Parathyroid adenoma (tissue), 2 donors: ENCODE measurements around the gene TGFBR3.

ENCODE experiments used
- H2AFZ ChIP-seq: fragments of 300-600 bp; sonication (generic); one replicate; pipeline ENCODE4 v1.7.0; 2017; ENCODE audit warnings: antibody characterized with exemption, mild to moderate bottlenecking
- H3K27ac ChIP-seq: fragments of 300-600 bp; sonication (generic); one replicate; pipeline ENCODE4 v1.7.0; 2017
- H3K27me3 ChIP-seq: fragments of 300-600 bp; sonication (generic); one replicate; pipeline ENCODE4 v1.7.0; 2017; ENCODE audit warnings: low read length; ENCODE audit not compliant: control insufficient read depth, insufficient read depth
- H3K36me3 ChIP-seq: fragments of 300-600 bp; sonication (generic); one replicate; pipeline ENCODE4 v1.7.0; 2017; ENCODE audit warnings: low read length; ENCODE audit not compliant: control insufficient read depth, insufficient read depth
- H3K4me1 ChIP-seq: fragments of 300-600 bp; sonication (generic); one replicate; pipeline ENCODE4 v1.7.0; 2017; ENCODE audit warnings: control low read depth
- H3K4me2 ChIP-seq: fragments of 300-600 bp; sonication (generic); one replicate; pipeline ENCODE4 v1.7.0; 2017; ENCODE audit warnings: low read length
- H3K4me3 ChIP-seq: fragments of 300-600 bp; sonication (generic); one replicate; pipeline ENCODE4 v1.7.0; 2017; ENCODE audit warnings: low read depth, low read length
- H3K79me2 ChIP-seq: fragments of 300-600 bp; sonication (generic); one replicate; pipeline ENCODE4 v1.7.0; 2017; ENCODE audit warnings: control low read depth
- H3K9ac ChIP-seq: fragments of 300-600 bp; sonication (generic); one replicate; pipeline ENCODE4 v1.7.0; 2017; ENCODE audit warnings: mild to moderate bottlenecking
- H3K9me3 ChIP-seq: fragments of 300-600 bp; sonication (generic); one replicate; pipeline ENCODE4 v1.7.0; 2017; ENCODE audit warnings: low read length; ENCODE audit not compliant: control insufficient read depth
- TF ChIP-seq, protein P1 (sequence below): fragments of 300-600 bp; sonication (generic); IDR thresholded peaks from one replicate; pipeline ENCODE4 v1.7.0; 2017; ENCODE audit warnings: antibody characterized with exemption, mild to moderate bottlenecking
- donor health status: primary hyperparathyroidism.

The TGFBR3 gene

DNA sequence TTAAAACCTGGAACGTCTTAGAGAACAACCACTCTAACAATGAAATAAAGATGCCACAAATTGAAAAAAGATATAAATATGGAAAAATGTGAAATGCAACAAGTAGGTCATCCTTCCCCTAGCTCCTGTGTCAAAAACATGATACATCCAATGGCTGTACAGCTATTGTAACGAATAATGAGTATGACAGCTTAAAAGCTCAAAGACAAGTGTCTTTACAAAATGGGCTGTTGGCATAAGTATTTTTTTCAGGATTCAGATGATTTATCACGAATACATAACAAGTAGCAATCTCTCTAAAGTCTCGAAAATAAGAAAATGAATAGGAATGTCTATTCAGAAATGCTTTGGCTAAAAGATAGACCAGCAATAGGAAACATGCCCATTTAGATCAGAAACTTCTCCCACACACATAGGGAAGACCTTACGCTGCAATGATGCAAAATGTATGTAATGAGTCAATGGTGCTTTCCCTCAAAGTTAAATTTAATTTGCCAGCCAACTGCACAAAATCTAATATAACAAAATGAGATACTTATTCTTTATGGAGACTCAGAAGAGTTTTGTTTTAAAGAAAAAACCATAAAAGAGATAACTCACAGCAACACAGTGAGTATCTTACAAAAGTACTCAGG, 8.3 kb downstream of the TGFBR3 start:
- Histone ChIP-seq H3K4me3 (no peak overlapping the region), H2AFZ (no peak overlapping the region), H3K36me3 (no peaks in the 10 kb centered on the region), H3K9ac (no peak overlapping the region), H3K27me3 (no peaks in the 10 kb centered on the region), H3K4me2 (no peak overlapping the region), H3K9me3 (no peaks in the 10 kb centered on the region), H3K79me2 (peaks cover 6% of the 10 kb centered on the region), H3K4me1 (no peaks in the 10 kb centered on the region), H3K27ac (no peak overlapping the region)
- TF ChIP-seq, protein P1, sequence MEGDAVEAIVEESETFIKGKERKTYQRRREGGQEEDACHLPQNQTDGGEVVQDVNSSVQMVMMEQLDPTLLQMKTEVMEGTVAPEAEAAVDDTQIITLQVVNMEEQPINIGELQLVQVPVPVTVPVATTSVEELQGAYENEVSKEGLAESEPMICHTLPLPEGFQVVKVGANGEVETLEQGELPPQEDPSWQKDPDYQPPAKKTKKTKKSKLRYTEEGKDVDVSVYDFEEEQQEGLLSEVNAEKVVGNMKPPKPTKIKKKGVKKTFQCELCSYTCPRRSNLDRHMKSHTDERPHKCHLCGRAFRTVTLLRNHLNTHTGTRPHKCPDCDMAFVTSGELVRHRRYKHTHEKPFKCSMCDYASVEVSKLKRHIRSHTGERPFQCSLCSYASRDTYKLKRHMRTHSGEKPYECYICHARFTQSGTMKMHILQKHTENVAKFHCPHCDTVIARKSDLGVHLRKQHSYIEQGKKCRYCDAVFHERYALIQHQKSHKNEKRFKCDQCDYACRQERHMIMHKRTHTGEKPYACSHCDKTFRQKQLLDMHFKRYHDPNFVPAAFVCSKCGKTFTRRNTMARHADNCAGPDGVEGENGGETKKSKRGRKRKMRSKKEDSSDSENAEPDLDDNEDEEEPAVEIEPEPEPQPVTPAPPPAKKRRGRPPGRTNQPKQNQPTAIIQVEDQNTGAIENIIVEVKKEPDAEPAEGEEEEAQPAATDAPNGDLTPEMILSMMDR = no peak

DNA sequence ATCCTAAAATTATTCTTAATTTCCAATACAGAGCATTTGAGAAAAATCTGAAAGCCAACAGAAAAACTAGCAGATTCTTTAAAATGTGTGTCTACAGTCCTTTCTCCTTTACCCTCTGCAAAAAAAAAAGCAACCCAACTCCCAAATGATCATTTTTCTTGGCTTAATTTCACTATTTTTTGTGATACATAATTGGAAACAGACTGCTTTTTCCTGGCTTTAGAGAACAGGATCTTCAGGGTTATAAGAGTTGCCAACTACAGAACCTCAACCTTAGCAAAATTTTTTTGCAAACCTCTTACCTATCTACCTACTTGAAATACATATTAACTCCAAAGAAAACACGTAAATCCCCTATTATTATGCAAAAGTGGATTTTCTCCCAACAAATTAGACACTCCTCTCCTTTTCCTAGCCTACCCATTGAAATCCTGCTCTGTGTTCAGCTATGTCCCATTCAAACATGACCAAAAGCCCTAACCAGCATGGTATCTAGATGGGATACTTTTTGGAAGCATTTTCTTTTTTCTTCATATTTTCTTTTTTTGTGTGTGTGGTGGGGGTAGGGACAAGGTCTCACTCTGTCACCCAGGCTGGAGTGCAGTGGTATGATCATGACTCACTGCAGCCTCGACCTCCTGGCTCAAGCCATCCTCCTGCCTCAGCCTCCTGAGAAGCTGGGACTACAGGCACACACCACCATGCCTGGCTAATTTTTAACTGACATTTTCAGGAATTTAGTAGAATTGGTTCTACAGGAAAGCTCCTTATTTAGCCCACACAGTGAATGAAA, 9.0 kb downstream of the TGFBR3 start:
- Histone ChIP-seq H3K36me3 (no peaks in the 10 kb centered on the region), H3K9me3 (no peaks in the 10 kb centered on the region), H3K27ac (no peak overlapping the region), H2AFZ (no peak overlapping the region), H3K79me2 (peaks cover 6% of the 10 kb centered on the region), H3K4me3 (no peak overlapping the region), H3K4me1 (no peaks in the 10 kb centered on the region), H3K9ac (no peak overlapping the region), H3K4me2 (no peak overlapping the region), H3K27me3 (no peaks in the 10 kb centered on the region)
- TF ChIP-seq, protein P1 = no peak

DNA sequence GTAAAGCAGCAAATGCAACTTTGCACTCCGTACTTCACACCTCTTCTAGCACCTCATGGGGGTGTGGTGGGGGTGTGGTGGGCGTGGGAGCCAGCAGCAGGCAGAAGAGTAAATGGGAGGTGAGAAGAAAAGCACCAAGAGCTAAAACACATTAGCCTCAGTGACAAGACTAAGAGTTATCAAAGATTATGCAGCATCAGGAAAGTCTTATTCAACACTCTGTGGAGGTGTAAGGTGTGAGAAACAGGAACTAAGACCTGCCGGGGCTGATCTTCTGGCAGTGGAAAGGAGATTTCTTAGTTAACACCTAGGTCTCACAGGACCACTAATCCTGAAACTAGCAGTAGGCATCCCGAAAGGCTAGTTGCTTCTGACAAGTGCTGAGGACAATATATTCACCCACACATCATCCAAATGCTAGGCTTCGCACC, 9.9 kb downstream of the TGFBR3 start:
- Histone ChIP-seq H3K27me3 (no peaks in the 10 kb centered on the region), H3K4me3 (no peak overlapping the region), H3K4me1 (no peaks in the 10 kb centered on the region), H3K27ac (no peak overlapping the region), H3K9ac (no peak overlapping the region), H3K9me3 (no peaks in the 10 kb centered on the region), H3K36me3 (no peaks in the 10 kb centered on the region), H3K79me2 (peaks cover 10% of the 10 kb centered on the region), H2AFZ (no peak overlapping the region), H3K4me2 (no peak overlapping the region)
- TF ChIP-seq, protein P1 = no peak

DNA sequence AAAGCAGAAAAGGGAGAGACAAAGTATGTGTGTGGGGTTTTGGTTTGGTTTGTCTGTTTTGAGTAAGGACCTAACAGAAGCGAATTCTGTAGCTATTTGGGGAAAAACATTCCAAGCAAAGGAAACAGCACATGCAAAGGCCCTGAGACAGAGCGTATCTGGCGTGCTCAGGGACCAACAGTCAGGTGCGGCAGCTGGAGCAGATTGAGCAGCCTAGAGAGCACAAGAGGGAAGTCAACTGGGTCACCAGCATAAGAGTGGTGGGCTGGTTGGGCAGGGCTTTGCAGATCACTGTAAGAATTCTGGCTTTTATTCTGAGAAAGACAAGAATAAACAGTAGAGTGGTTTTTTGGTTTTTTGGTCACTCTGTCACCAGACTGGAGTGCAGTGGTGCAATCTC, 11.8 kb downstream of the TGFBR3 start:
- H3K9me3 ChIP-seq = no peaks in the 10 kb centered on the region
- no peak overlapping the region for H3K27ac ChIP-seq
- H3K4me3 ChIP-seq = no peak overlapping the region
- H3K4me1 ChIP-seq = no peaks in the 10 kb centered on the region
- H3K4me2 ChIP-seq = no peak overlapping the region
- TF ChIP-seq, protein P1 = no peak
- H3K27me3 ChIP-seq = no peaks in the 10 kb centered on the region
- H2AFZ ChIP-seq = no peak overlapping the region
- peaks cover 12% of the 10 kb centered on the region for H3K79me2 ChIP-seq
- H3K36me3 ChIP-seq = no peaks in the 10 kb centered on the region
- H3K9ac ChIP-seq = no peak overlapping the region
